Stimulated activated CD4-positive, alpha-beta T cell treated with anti-CD3 and anti-CD28 coated beads, Interleukin-4, amount 100 ng/mL, for 24 hours (primary cell): ENCODE data around the gene ATXN1.

Source experiments
- DNase-seq: peaks from one replicate; pipeline ENCODE4 v3.0.0-alpha.2; 2020

ATXN1 gene

DNA sequence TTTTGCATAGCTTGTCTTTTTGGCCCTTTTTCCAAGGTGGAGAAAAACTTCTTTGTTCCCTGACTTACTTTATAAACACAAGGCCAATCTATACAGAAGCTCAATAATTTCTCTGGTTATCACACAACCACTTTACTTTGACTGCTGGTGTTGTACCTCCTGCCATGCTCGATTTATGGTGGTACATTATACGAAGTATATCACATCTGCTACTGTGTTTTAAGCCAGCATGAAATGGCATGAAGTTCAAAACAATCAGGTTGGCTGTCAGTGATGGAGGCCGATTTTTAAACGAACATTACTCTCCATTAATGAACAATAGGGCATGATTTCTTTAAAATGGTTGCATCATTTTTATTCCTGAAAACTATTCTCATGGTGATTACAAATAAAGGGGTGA is 21.0 kb upstream of the ATXN1 start:
- DNase-seq: no peak

DNA sequence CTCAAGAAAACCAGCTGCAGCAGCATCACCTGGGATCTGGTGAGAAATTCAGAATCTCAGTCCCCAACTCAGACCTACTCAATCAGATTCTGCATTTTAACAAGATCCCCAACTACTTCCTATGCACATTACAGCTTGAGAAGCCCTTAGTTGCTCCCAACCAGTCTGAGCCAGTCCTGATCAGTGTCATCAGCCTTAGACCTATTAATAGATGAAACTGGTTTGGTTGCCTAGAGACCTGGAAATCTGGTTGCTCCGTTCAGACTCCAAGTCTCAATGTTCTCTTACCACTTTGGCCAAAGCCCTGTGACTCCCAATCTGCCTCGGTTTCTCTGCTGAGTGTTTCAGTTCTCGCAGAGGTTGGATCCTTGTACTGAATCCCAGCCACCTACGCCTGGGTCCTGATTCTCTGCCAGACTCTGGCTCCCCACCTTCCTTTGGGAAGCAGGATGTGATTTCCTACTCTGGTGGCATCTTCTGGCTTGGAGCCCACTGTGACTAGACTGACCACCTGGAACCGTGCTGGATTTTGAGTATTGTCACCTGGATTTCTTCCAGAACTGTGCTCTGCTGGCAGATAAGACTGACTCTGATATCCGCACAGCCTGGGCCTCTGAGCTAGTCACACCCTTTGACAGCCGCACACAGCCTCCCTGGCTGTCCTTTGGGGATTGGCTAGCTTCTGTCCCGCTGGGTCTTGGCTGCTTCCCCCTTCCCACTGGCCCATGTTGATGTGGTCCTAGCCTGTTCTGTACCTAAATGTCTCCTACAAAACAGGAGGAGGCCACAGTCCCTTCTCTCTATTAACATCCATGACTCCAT is 20.3 kb upstream of the ATXN1 start:
- no peak for DNase-seq

GRCh38 chr6:16778521-16778920 is 17.3 kb upstream of the ATXN1 start:
- DNase-seq: no peak

DNA sequence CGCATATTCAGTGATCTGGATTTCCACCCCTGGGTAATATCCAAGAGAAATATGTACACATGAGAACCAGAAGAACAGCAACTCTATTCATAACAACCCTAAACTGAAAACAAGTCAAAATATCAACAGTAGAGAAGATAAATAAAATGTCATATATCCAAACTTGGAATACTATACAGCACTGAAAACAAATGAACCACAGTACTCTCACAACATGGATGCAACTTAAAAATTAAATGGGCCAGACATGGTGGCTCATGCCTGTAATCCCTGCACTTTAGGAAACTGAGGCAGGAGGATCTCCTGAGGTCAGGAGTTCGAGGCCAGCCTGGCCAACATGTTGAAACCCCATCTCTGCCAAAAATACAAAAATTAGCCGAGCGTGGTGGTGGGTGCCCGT is 16.5 kb upstream of the ATXN1 start:
- no peak for DNase-seq

DNA sequence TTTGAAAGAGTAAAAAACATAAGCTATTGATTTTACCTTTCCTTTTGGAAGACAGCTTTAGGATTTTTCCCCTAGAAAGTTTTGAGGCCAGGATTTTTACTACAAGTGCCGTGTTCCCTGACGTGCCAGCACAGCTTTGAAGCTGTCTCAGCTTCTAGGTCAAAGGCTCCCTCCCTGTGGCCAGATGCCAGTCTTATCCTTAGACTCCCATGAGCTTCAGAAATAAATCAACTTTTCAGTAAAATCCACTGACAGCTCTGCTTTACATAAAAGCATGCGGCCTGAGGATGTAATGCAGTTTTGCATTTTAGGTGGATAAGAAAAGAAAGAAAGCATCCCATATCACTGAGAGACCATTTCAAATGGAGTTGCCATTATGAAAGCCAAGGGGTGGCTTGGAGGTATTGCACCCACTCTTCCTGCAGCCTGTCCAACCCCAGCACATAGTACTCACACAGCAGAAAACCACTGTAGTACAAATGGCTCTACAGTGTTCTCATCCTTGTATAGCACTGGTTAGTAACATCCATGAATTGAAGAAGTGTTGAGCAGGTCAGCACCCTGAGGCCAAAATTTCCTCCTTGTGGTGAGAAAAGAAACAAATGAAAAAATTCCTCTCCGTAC is 15.2 kb upstream of the ATXN1 start:
- no peak for DNase-seq

GRCh38 chr6:16774437-16774836 is 13.2 kb upstream of the ATXN1 start:
- DNase-seq: no peak

DNA sequence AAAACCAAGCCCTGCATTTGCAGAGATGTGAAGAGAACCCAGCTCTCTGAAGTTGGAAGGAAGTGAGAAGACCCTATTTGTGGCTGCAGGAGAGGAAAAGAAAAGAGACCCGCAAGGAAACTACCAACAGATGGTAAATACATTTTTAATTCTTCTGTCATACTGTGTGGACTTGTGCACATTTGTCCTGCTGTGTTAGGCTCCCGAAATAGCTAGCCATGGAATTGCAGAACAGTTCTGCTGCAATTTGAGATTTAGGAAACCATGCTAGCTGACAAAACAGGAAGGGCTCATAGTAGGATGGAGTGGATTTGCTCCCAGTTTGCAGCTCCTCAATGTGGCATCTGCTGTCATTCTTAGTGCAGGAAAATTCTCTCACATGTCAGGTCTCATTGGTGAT is 12.1 kb upstream of the ATXN1 start:
- DNase-seq: no peak

DNA sequence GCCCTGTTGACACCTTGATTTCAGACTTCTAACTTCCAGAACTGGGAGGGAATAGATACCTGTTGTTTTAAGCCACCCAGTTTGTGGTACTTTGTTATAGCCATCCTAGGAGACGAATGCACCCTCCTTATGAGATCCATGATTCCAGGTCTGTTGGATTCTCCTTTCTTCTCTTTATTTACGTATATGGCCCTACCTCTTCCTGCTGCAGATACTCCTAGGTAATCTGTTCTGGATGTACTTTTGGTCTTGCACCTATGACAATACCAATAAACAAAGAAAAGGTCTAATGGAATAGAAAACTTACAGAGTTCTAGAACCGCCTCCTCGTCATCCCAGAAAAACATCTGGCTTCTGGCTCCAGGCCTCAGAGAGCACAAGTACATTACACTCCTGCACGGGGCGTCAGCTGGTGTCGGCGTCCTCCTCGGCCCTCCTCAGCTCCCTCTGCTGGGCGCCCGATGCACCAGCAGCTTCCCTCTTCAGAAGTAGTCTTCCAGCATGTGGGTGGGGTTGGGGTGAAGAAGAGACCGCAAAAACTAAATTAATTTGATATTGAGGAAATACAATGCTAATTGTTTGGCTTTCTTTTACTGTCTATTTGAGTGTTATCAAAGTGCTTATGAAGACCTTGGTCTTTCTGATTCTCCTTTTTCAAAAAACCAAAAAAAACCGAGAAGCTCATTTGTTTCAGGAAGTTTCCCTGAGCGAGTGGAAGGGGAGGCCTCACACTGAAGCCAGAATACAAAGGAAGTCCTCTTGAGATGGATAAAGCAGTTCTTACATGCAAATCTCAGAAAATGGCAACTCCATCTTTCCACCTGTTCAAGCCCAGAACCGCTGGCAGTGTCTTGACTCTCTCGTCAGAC is 9.7 kb upstream of the ATXN1 start:
- DNase-seq: peak; percentile 80

GRCh38 chr6:16769986-16770376 is 8.7 kb upstream of the ATXN1 start:
- no peak for DNase-seq

- DNase-seq: peak; percentile 76
Measured at GRCh38 chr6:16769131-16769985, 8.1 kb upstream of the ATXN1 start.

- DNase-seq: no peak
Measured at GRCh38 chr6:16768477-16768830, 7.2 kb upstream of the ATXN1 start.

DNA sequence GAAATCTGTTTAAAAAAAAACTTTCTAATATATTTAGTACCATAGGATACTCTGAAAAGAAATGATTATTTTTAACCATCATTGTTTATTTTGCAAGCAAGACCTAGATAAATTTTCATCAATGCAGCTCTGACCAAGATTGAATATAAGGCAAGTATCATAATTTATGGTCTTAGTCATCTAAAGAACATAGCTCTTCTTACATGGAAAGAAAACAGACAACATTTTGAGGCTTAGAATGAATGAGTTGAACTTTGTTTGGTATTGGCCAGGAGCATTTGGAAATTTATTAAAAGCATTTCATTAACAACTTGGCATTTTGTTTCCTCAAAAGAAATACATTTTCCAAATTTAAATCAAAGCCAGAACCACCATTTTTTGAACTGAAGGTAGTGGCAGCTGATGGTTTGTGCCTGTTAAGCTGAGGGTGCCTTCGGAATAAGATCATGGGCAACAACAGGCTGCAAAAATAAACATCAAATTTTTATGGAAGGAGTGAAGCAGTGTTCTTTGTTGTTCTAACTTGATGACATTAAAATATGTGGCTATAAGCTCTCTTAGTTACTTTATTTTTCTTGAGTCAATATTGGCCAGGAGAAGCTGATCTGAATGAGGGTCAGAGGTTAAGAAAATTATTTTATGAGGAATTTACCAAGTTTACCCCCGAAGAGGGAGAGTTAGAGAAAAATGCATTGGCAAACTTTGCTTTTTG is 6.7 kb upstream of the ATXN1 start:
- no peak for DNase-seq

DNA sequence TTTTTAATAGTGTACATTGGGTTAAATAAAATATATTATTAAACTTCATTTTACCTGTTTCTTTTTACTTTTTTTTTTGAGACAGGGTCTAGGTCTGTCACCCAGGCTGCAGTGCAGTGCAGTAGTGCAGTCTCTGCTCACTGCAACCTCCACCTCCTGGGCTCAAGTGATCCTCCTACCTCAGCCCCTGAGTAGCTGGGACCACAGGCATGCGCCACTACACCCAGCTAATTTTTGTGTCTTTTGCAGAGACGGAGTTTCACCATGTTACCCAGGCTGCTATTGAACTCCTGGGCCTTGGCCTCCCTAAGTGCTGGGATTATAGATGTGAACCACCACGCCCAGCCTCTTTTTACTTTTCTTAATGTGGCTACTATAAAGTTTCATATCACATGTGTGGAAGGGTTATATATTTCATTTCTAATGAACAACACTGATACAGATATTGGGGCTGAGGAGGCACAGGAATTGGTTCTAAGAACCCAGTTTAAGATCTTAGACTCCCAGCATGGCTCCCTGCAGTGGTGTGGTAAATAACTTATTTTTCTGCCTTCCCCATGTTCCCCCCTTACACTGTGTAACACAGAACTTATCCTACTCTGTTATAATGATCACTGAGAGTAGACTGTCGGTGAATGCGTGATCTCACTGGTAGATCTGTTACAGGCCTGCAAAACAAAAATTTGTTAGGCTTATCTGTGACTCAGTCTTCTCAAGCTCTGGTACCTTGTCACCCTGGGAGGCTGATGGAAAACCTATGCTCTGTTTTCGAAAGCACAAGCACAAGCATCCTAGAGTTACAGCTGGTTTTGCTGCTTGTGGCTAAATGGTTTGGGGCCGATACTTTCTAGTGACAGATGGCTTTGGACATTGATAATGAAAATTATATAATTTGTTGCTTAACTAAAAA is 5.8 kb upstream of the ATXN1 start:
- DNase-seq: no peak

- peak; percentile 48 for DNase-seq
Measured at GRCh38 chr6:16766043-16766536, 4.8 kb upstream of the ATXN1 start.

- DNase-seq: no peak
Measured at GRCh38 chr6:16765235-16765634, 4.0 kb upstream of the ATXN1 start.

- DNase-seq: no peak
Measured at GRCh38 chr6:16764188-16764950, 3.1 kb upstream of the ATXN1 start.

- DNase-seq: peak; percentile 68
Measured at GRCh38 chr6:16762550-16763477, 1.6 kb upstream of the ATXN1 start.

DNA sequence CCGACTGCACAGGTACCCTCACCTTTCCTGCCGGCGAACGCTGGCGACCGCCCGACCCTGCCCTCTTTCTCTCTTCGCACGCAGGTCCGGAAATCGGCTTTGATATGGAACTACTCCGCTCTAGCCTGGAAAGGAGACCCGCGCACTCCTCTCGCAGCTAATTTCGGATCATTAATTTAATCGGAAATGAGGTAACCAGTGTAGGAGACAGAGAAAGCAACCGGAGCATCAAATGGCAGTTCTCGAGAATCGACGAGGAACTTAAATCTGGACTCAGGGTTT is 949 bp upstream of the ATXN1 start:
- DNase-seq: no peak
